Gastrocnemius medialis (tissue), 4 donors: ENCODE data around the gene UNC80. TPM values are rescaled to one million over a fixed set of nuclear protein-coding genes. Genes with fewer than 3 reads are reported as not detected.

ENCODE experiments used
- ATAC-seq, 2 donors: fragments of 150-250 bp; one replicate each; pipeline ENCODE4 v1.9.1; 2016
- DNase-seq, 2 donors: peaks; one replicate each; pipeline ENCODE4 v3.0.0-alpha.2; 2019
- H3K27ac ChIP-seq, 4 donors: fragments of 200-600 bp; sonication (generic); 1 replicate in 1 of 4; 2 replicates in 3 of 4; pipeline ENCODE4 v1.5.1; 2016 to 2018; ENCODE audit warnings: mild to moderate bottlenecking in 2 of 4, moderate library complexity in 1 of 4
- H3K27me3 ChIP-seq, 3 donors: fragments of 200-600 bp; sonication (generic) in 2 of 3; 1 replicate in 1 of 3; 2 replicates in 2 of 3; pipeline versions ENCODE4 v1.5.1 to v1.6.0; 2016 to 2019; ENCODE audit warnings: mild to moderate bottlenecking in 1 of 3, moderate library complexity in 1 of 3
- H3K36me3 ChIP-seq, 2 donors: fragments of 200-600 bp; sonication (generic) in 1 of 2; one replicate each; pipeline ENCODE4 v1.5.1; 2017 to 2018
- H3K4me1 ChIP-seq, 2 donors: fragments of 200-600 bp; sonication (generic) in 1 of 2; one replicate each; pipeline ENCODE4 v1.5.1; 2016 to 2017; ENCODE audit warnings: mild to moderate bottlenecking in 2 of 2
- H3K4me3 ChIP-seq, 4 donors: fragments of 200-600 bp; sonication (generic) in 3 of 4; 1 replicate in 1 of 4; 2 replicates in 3 of 4; pipeline ENCODE4 v1.5.1; 2016 to 2019; ENCODE audit warnings: mild to moderate bottlenecking in 2 of 4
- H3K9me3 ChIP-seq, 3 donors: fragments of 200-600 bp; sonication (generic) in 2 of 3; 1 replicate in 1 of 3; 2 replicates in 2 of 3; pipeline ENCODE4 v1.5.1; 2016 to 2019
- CTCF ChIP-seq, 5 experiments: fragments of 450-650 bp in 3 of 5; fragments of 200-600 bp in 2 of 5; sonication (generic) in 2 of 5; IDR thresholded peaks in 4 of 5; conservative IDR thresholded peaks in 1 of 5; 1 replicate in 4 of 5; 2 replicates in 1 of 5; pipeline ENCODE4 v1.5.1; 2016 to 2019; ENCODE audit warnings: antibody characterized with exemption in 5 of 5, mild to moderate bottlenecking in 3 of 5, moderate library complexity in 3 of 5
- POLR2A ChIP-seq, 2 donors: fragments of 450-650 bp; IDR thresholded peaks; one replicate each; pipeline ENCODE4 v1.6.1; 2017; ENCODE audit warnings: antibody characterized with exemption in 2 of 2, mild to moderate bottlenecking in 2 of 2, moderate library complexity in 2 of 2
- in situ Hi-C, 4 donors: fragments of 200-750 bp; cut with MboI; loops; one replicate each; pipeline versions ENCODE4 v1.15.0 to v1.8.0; 2017; ENCODE audit warnings: low sequenced_read_pairs in 4 of 4
- intact Hi-C: fragments of 100-400 bp; cut with DNase I; formaldehyde crosslinking; loops from one replicate; pipeline ENCODE4 v1.15.1; 2023; ENCODE audit warnings: low total_unique reads
- total RNA-seq, 4 donors: library from RNA; depleted of rRNA; stranded (reverse); fragments of >200 nt; gene quantifications; one replicate each; pipeline versions ENCODE4 v1.1.0 to v1.2.3, GENCODE V29; 2016

UNC80 gene
- total RNA-seq, 4 donors from 2014 or later, result not detected

- Histone ChIP-seq H3K4me1 (no peaks in the 10 kb centered on the region), H3K27me3 (no peaks in the 10 kb centered on the region), H3K9me3 (no peaks in the 10 kb centered on the region), H3K36me3 (no peaks in the 10 kb centered on the region), H3K27ac (no peak overlapping the region), H3K4me3 (no peak overlapping the region)
- in situ Hi-C loops, result no loop called here
- ATAC-seq, result no peak
- TF ChIP-seq CTCF (IDR thresholded peaks at IDR 0.05 in 4 of 5, conservative IDR thresholded peaks at IDR 0.05 in 1 of 5), result no peak
- no peak for TF ChIP-seq POLR2A (IDR thresholded peaks at IDR 0.05)
- intact Hi-C loops, result no loop called here
- DNase-seq, result no peak
Measured at GRCh38 chr2:209870067-209870466, 98.4 kb downstream of the UNC80 start.

DNA sequence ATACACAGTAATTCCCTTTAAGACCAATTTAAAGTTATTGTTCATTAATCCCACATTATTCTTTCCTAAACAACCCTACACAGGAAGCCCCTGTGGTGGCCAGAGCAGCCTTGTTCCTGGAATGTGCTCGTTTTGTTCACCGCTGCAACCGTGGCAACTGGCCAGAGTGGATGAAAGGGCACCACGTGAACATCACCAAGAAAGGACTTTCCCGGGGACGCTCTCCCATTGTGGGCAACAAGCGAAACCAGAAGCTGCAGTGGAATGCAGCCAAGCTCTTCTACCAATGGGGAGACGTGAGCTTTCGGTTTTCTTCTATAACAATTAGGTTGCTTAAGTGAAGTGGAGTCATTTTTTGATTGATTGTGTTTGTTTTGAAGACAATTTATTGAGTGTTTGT is 101.0 kb downstream of the UNC80 start:
- in situ Hi-C loops, result no loop called here
- no peaks in the 10 kb centered on the region for H3K4me1 ChIP-seq
- no peaks in the 10 kb centered on the region for H3K9me3 ChIP-seq
- H3K27ac ChIP-seq, result peak overlapping the region in 1 of 4 donors; percentile 45
- no peaks in the 10 kb centered on the region for H3K27me3 ChIP-seq
- TF ChIP-seq POLR2A (IDR thresholded peaks at IDR 0.05) (no peak), CTCF (IDR thresholded peaks at IDR 0.05 in 4 of 5, conservative IDR thresholded peaks at IDR 0.05 in 1 of 5) (no peak)
- peak overlapping the region in 1 of 4 donors; percentile 2 for H3K4me3 ChIP-seq
- H3K36me3 ChIP-seq, result no peaks in the 10 kb centered on the region
- intact Hi-C loops, result no loop called here
- ATAC-seq (peak; percentile 36 to 53), DNase-seq (no peak)

GRCh38 chr2:209875270-209875669 is 103.6 kb downstream of the UNC80 start:
- no peak for TF ChIP-seq CTCF (IDR thresholded peaks at IDR 0.05 in 4 of 5, conservative IDR thresholded peaks at IDR 0.05 in 1 of 5)
- TF ChIP-seq POLR2A (IDR thresholded peaks at IDR 0.05), result no peak
- Histone ChIP-seq H3K27ac (no peak overlapping the region), H3K4me1 (no peaks in the 10 kb centered on the region), H3K9me3 (no peaks in the 10 kb centered on the region), H3K36me3 (no peaks in the 10 kb centered on the region), H3K27me3 (peaks cover 0 to 3% (median 0%) of the 10 kb centered on the region in 3 donors), H3K4me3 (no peak overlapping the region)
- DNase-seq (no peak), ATAC-seq (no peak)
- intact Hi-C loops, result no loop called here
- in situ Hi-C loops, result no loop called here

- no peak for ATAC-seq
- in situ Hi-C loops, result no loop called here
- Histone ChIP-seq H3K9me3 (no peaks in the 10 kb centered on the region), H3K4me1 (no peaks in the 10 kb centered on the region), H3K36me3 (no peaks in the 10 kb centered on the region), H3K27me3 (peaks cover 0 to 3% (median 0%) of the 10 kb centered on the region in 3 donors), H3K4me3 (no peak overlapping the region), H3K27ac (no peak overlapping the region)
- no peak for DNase-seq
- intact Hi-C loops, result no loop called here
- TF ChIP-seq CTCF (IDR thresholded peaks at IDR 0.05 in 4 of 5, conservative IDR thresholded peaks at IDR 0.05 in 1 of 5) (no peak), POLR2A (IDR thresholded peaks at IDR 0.05) (no peak)
Measured at GRCh38 chr2:209876211-209876610, 104.6 kb downstream of the UNC80 start.

GRCh38 chr2:209878701-209879100 is 107.1 kb downstream of the UNC80 start:
- ATAC-seq (no peak), DNase-seq (no peak)
- TF ChIP-seq POLR2A (IDR thresholded peaks at IDR 0.05) (no peak), CTCF (IDR thresholded peaks at IDR 0.05 in 4 of 5, conservative IDR thresholded peaks at IDR 0.05 in 1 of 5) (no peak)
- intact Hi-C loops (no loop called here), in situ Hi-C loops (no loop called here)
- no peak overlapping the region for H3K27ac ChIP-seq
- peaks cover 0 to 3% (median 0%) of the 10 kb centered on the region in 3 donors for H3K27me3 ChIP-seq
- no peak overlapping the region for H3K4me3 ChIP-seq
- no peaks in the 10 kb centered on the region for H3K4me1 ChIP-seq
- no peaks in the 10 kb centered on the region for H3K36me3 ChIP-seq
- H3K9me3 ChIP-seq, result no peaks in the 10 kb centered on the region
